Calu3 (cell line): ENCODE data around the gene RNLS. TPM values are rescaled to one million over a fixed set of nuclear protein-coding genes. Genes with fewer than 3 reads are reported as not detected.

Experiments
- BruUV-seq: library from RNA; stranded (reverse); fragments of 400-500 nt; replicated peaks from 2 replicates; lab custom pipeline; 2021; lab: Mats Ljungman, UMichigan
- CTCF ChIA-PET: fragments of 300-600 bp; sonication (Branson Sonifier 250); formaldehyde crosslinking; loops from one replicate; lab custom pipeline; 2022; ENCODE audit warnings: antibody characterized with exemption; lab: Charles Lee
- DNase-seq: peaks from one replicate; pipeline ENCODE4 v3.0.0; 2022
- H3K27ac Mint-ChIP-seq: one replicate; pipeline ENCODE4 v1.8.0; 2022; ENCODE audit warnings: mixed read lengths; ENCODE audit not compliant: unreplicated experiment
- H3K27me3 Mint-ChIP-seq: one replicate; pipeline ENCODE4 v1.8.0; 2022; ENCODE audit warnings: mixed read lengths; ENCODE audit not compliant: unreplicated experiment
- H3K36me3 Mint-ChIP-seq: one replicate; pipeline ENCODE4 v1.8.0; 2022; ENCODE audit warnings: mild to moderate bottlenecking, moderate library complexity, mixed read lengths; ENCODE audit not compliant: insufficient read depth, unreplicated experiment
- H3K4me1 Mint-ChIP-seq: one replicate; pipeline ENCODE4 v1.8.0; 2022; ENCODE audit warnings: mild to moderate bottlenecking, low read depth, mixed read lengths; ENCODE audit not compliant: unreplicated experiment
- H3K4me3 Mint-ChIP-seq: one replicate; pipeline ENCODE4 v1.8.0; 2022; ENCODE audit warnings: mild to moderate bottlenecking, low read depth, moderate library complexity, mixed read lengths; ENCODE audit not compliant: unreplicated experiment
- H3K9me3 Mint-ChIP-seq: one replicate; pipeline ENCODE4 v1.8.0; 2022; ENCODE audit warnings: low read depth, mixed read lengths; ENCODE audit not compliant: unreplicated experiment
- CTCF ChIP-seq: fragments of 200-600 bp; IDR thresholded peaks from one replicate; pipeline ENCODE4 v1.8.0; 2022; ENCODE audit warnings: antibody characterized with exemption; ENCODE audit not compliant: unreplicated experiment
- intact Hi-C: fragments of 100-400 bp; cut with micrococcal nuclease; formaldehyde crosslinking; loops from one replicate; pipeline ENCODE4 v1.10.0; 2022; ENCODE audit not compliant: unreplicated experiment
- total RNA-seq: library from RNA; stranded (reverse); gene quantifications from 2 replicates; pipeline ENCODE4 v1.2.3, GENCODE V29; 2022

RNLS gene
- total RNA-seq, 1 experiment from 2014 or later: 6.3 TPM

GRCh38 chr10:88227342-88228018, 355.6 kb downstream of the RNLS start:
- no peak for TF ChIP-seq CTCF
- intact Hi-C loops: no loop called here
- H3K4me3 Mint-ChIP-seq: no peak overlapping the region
- no TSS peak for BruUV-seq
- no peak for DNase-seq
- peaks cover 5% of the 10 kb centered on the region for H3K9me3 Mint-ChIP-seq
- CTCF ChIA-PET: no interaction called here
- no peaks in the 10 kb centered on the region for H3K36me3 Mint-ChIP-seq
- H3K4me1 Mint-ChIP-seq: peaks cover 5% of the 10 kb centered on the region
- H3K27ac Mint-ChIP-seq: no peak overlapping the region
- H3K27me3 Mint-ChIP-seq: no peaks in the 10 kb centered on the region

- Mint-ChIP-seq H3K27me3 (no peaks in the 10 kb centered on the region), H3K36me3 (no peaks in the 10 kb centered on the region), H3K27ac (no peak overlapping the region), H3K4me1 (no peaks in the 10 kb centered on the region), H3K4me3 (no peak overlapping the region), H3K9me3 (peaks cover 3% of the 10 kb centered on the region)
- no peak for DNase-seq
- intact Hi-C loops: no loop called here
- TF ChIP-seq CTCF: no peak
- CTCF ChIA-PET: no interaction called here
- BruUV-seq: no TSS peak
These were observed 356.2 kb downstream of the RNLS start for GRCh38 chr10:88226891-88227290.

GRCh38 chr10:88226071-88226659, 357.0 kb downstream of the RNLS start:
- CTCF ChIA-PET: no interaction called here
- Mint-ChIP-seq H3K36me3 (no peaks in the 10 kb centered on the region), H3K4me1 (no peaks in the 10 kb centered on the region), H3K27me3 (no peaks in the 10 kb centered on the region), H3K9me3 (peaks cover 3% of the 10 kb centered on the region), H3K27ac (no peak overlapping the region), H3K4me3 (no peak overlapping the region)
- no TSS peak for BruUV-seq
- DNase-seq: no peak
- intact Hi-C loops: no loop called here
- no peak for TF ChIP-seq CTCF

Other genes with a start within 250 kb of the RNLS start
- gene LIPJ, start 3.4 kb upstream of the RNLS start, total RNA-seq: not detected in 2 replicates
- not detected in 2 replicates for gene LIPF, start 81.1 kb upstream of the RNLS start, total RNA-seq
- gene LIPK, start 122.9 kb upstream of the RNLS start, total RNA-seq: not detected in 2 replicates
- gene LIPN, start 176.7 kb upstream of the RNLS start, total RNA-seq: not detected in 2 replicates
- not detected in 2 replicates for gene LIPM, start 219.4 kb upstream of the RNLS start, total RNA-seq